Renal pelvis (tissue), 4 donors: ENCODE results near the gene GLMP. TPM values are rescaled to one million over a fixed set of nuclear protein-coding genes. Genes with fewer than 3 reads are reported as not detected.
A peak's percentile ranks its signal among the peaks of the same experiment; 100 is the strongest.

Experiments
- DNase-seq: peaks from one replicate; pipeline ENCODE4 v3.0.0-alpha.2; 2013
- polyA plus RNA-seq, 3 donors: library from polyadenylated mRNA; unstranded; fragments of 120-200 nt; gene quantifications; one replicate each; pipeline ENCODE4 v1.2.1, GENCODE V29; 2013; ENCODE audit not compliant: insufficient read length in 3 of 3

Gene GLMP
- polyA plus RNA-seq, 3 donors = 63.9 to 71.9 (median 66.9) TPM

- no peak for DNase-seq
Measured at GRCh38 chr1:156293098-156293434, 2.4 kb downstream of the GLMP start.

- peak; percentile 72 for DNase-seq
Measured at GRCh38 chr1:156291226-156292061, 4.0 kb downstream of the GLMP start.

DNA sequence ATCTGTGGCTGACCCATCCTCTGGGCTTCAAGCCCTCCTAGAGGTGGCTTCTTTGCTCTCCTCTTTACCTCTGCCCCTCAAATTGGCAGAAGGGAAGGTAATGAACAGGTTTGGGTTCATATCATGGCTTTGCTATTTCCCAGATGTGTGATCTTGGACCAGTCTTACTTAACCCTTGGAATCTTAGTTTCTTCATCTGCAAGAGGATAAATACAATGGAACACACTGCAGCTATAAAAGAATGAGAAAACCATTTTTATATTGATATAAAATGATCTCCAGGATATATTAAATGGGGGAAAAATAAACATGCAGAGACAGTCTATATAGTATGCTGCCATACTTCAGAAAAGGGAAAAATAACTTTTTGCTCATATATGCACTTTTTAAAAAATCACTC is 5.6 kb downstream of the GLMP start:
- DNase-seq = no peak

DNA sequence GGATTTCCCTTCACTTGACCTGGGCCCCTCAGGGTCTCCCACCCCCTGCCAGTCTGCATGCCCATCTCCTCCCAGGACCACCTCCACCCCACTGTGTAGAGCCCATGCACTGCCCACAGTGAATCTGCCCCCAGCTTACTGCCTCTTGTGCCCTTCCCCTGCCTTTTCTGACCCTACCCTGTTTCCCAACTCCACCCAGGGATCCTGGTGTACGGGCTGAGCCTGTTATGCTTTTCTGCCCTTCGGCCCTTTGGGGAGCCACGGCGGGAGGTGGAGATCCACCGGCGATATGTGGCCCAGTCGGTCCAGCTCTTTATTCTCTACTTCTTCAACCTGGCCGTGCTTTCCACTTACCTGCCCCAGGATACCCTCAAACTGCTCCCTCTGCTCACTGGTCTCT is 9.4 kb downstream of the GLMP start:
- DNase-seq = no peak

GRCh38 chr1:156285437-156285836 is 10.0 kb downstream of the GLMP start:
- no peak for DNase-seq

DNA sequence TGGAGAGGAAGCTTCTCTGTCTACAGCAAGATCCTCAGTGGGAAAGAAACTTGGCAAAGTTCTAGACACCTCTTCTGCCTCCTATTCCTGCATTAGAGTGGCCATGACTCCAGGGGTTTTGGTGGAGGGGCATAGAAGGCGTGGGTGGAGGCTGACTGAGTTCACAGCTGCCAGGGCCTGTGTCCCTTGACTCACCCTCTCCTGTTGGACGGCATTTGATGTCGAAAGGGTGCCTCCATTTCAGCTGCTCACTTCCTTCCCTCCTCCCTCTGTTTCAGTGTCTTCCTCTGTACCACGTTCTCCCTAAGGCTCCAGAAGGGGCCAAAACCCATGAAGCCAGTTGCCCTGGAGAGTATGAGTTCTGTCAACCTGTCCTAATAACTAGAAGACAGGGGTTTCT is 10.7 kb downstream of the GLMP start:
- DNase-seq = no peak

DNA sequence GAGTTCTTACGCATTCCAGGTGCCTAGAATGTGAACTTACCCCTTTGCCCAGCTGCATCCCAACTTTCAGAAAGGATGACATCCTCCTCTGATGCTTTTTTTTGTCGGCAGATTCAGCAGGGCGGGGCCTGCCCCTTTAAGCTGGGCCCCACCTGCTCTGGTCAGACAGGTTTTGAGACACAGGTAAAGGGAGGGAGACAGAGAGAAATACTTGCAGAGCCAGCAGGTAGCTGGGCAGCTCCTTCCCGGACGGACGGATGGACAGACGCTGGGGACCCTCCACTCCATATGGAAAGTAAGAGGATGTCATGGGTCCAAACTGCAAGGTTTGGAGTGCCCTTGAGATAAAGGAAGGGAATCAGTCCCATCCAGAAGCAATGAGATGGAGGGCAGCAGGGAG is 11.4 kb downstream of the GLMP start, which contains the start of gene TMEM79:
Gene TMEM79 (plus strand): TSS at position 214 of the 400 bp plus-strand sequence. CDS start 902 bp downstream, outside the sequence.
- DNase-seq = no peak

DNA sequence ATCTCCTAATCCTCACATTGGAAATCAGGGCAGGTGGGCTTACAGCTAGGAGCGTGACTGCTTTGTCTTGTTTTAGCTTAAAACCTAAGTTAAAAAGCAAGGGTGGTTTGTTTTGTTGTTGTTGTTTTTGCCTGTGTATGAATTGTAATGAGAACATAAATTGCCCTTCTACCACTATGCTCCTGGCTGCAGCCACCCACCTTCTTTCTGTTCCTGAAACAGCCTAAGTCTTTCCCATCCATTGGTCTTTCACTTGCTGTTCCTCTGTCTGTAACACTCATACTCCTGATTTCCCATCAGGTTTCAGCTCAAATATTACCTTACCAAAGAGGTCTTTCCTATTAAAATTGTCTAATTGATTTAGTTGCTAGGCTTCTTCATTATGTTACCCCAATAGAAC is 12.0 kb downstream of the GLMP start:
- DNase-seq = no peak

DNA sequence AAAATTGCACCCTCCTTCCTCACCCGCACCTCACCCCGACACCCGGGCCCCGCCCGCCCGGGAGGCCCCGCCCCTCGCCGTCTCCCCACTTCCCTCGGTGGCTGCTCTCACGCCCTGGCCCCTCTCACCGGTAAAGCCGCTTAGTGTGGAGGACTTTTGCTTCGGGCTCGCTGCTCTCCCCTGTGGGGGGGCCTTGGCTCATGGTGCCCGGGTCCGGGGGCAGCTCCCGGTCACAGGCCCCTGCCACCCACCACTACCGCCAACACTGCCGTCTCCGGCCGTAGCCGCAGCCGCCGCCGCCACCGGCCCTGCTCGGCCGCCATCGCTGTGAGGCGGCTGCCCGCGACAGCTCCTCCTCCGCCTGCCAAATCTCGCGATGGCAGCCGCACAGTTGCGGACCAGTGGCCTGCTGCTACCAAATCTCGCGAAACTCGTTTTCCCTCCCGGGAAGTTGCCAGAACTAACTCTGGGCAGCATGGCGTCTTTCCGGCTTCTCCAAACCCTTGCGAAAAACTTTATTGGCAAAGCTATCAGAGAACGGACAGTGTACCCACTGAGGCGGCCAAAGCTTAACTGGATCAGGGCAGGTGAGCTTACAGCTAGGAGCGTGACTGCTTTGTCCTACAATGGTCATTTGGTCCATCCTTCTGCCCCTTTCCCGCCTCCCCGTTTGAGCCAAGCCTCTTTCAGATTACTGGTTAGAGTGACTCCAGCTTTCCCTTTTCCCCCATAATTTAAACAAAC is 12.8 kb downstream of the GLMP start, which contains the start of gene SMG5:
Gene SMG5 (minus strand): TSS at position 347 of the 744 bp plus-strand sequence. CDS start 145 bp downstream, at position 202.
- peak; percentile 99 for DNase-seq

GRCh38 chr1:156281693-156282478 is 13.6 kb downstream of the GLMP start:
- no peak for DNase-seq

DNA sequence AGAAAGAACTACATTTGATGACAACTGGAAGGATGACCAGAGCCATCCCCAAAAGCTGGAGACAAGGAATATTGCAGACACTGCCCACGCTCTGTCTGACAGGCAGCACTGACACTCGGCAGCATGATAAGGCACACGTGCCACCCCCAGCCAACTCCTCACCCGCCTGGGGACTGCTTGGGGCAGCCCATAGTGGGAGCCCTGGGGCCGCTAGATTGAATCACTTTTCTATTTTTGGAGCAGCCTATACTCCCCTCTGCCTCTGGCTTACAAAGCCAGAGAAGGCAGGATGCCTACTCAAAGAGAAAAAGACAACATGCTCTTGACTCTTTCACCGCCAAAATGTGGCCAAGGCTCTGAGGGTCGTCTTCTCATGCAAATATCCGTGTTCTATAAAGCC is 14.2 kb downstream of the GLMP start:
- no peak for DNase-seq

- DNase-seq = no peak
Measured at GRCh38 chr1:156279837-156280236, 15.6 kb downstream of the GLMP start.

DNA sequence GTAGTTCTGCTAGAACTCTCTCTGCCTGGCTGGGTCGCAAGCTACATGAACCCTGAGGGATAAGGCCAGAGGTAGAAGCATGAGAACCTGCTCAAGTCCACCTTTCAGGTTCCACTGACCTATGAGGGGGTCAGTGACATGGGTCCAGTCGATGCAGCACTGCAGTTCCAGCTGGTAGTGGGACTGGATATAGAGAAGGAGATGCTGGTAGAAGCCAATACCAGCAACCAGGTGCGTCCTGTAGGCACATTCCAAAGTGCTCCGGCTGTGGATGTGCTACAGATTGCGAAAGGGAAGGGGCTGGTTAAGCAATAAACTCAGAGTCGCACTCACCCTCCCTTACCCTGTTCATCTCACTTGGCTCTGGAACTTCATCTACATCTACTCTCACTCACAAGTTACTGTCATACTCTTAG is 18.5 kb downstream of the GLMP start:
- no peak for DNase-seq

DNA sequence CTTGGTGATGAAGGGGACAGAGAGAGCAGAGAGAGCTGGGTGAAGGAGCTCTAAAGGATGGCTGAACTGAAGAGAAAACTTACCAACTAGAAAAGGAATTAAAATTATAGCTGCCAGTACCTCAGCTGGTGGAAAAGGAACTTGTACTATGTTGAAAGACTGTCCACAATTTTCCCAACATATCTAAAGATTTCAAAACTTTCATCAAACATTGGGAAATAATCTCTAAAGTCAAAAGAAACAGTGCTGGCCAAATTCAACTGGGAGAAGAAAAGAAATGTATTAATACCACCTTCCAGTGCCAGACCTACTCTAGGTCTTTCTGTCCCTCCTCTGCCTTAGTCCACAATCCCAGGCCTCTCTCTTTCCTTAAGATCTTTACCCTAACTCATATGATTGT is 18.9 kb downstream of the GLMP start:
- no peak for DNase-seq

- no peak for DNase-seq
Measured at GRCh38 chr1:156270314-156270713, 25.2 kb downstream of the GLMP start.

GRCh38 chr1:156268336-156268735 is 27.1 kb downstream of the GLMP start:
- DNase-seq = no peak

DNA sequence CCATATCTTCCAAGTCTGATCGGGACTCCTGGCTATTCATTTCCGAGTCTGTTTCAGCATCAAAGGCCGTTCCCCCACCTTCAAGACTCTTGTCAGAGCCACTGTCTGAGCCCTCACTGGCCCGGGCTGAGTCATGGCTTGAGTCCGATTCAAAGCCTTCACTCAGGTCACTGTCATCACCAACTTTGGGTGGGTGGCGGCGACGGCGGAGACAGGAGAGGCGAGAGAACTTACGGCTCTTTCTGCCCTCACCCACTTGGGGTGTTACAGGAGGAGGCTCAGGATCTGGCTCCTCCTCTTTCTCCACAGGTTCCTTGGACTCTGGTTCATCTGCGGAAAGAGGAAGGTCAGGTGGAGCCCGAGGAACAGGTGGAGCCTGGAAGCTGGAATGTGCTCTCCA is 29.4 kb downstream of the GLMP start:
- DNase-seq = no peak

- DNase-seq = no peak
Measured at GRCh38 chr1:156263288-156263655, 32.2 kb downstream of the GLMP start.

DNA sequence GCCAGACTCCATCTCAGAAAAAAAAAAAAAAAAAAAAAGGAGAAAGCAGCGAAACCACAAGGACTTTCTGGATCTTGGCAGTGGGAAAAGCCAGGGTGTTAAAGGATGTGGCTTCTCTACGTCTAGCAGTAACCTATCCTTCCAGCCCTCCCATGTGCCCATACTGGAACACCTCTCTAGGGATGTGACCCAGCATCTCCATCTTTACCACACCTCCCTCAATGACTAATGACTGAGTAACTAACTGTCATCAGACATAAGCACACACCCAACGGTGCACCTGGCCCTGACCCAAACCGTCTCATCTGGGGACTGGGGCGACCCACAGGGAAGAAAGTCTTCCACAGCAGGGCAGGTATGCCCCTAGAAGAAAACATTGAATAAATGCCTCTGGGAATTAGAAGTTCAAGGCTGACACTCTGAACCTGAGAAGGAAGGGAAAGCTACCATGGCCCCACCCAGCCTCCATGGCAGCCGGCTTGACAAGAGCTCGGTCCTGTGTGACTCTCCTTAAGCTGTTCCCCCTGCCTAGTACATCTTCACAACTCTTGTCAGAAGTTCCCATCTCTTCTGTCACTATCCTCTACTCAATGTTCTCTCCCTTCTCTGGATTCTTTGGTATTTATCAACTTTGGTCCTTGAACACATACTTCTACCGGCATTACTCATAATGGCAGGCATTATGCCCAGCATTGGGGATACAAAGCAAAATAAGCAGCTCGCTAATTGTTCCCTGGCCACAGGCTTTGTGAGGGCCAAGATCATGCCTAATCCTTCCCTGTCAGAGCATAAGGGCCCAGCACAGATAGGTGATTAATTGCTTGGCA is 32.8 kb downstream of the GLMP start:
- no peak for DNase-seq

DNA sequence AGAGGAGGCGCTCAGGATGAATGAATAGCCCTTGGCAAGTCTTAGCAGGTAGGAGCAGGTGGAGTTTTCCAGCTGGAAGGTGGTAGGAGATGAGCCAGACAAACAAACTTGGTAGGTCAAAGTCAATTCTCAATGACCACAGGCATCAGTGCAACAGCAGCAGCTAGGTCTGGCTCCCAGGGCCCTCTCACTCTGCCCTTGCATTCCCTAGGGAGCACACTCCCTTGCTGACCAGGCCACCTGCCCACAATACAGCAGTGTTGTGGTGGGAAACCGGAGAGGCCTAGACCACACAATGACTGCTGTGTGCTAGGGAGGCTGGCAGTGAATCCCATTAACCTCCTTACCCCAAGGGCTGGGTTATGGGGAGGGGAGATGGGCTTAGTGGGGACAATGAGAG is 34.6 kb downstream of the GLMP start:
- no peak for DNase-seq

- no peak for DNase-seq
Measured at GRCh38 chr1:156259805-156260204, 35.7 kb downstream of the GLMP start.

DNA sequence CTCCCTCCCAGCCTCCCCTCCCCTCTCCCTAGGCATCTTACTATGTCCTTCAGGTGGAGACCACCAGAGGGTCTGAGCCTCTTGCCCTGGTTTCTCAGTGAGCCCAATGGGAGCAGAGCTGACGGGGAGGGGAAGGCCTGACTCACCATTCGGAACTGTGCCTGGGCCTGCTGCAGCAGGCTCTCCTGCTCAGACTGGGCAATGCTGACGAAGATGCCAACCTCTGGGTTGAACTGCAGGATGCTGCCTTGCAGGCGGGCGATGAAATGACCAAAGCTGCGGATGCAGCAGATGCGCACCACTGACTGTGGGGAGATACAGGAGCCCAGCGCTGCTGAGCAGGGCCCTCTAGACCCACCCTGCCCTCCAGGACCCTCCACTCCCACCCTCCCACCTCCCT is 36.6 kb downstream of the GLMP start:
- no peak for DNase-seq
